HL-60 (cell line): ENCODE data around the gene EIPR1.

Source experiments
- DNase-seq, 2 experiments: peaks; one replicate each; pipeline ENCODE4 v3.0.0-alpha.2; 2010 to 2020; ENCODE audit warnings: low read depth in 1 of 2, low spot score in 1 of 2
- H3K27ac ChIP-seq: fragments of 250-450 bp; sonication (Bioruptor Pico); replicated peaks from 2 replicates; pipeline ENCODE4 v1.5.1; 2020; ENCODE audit warnings: mild to moderate bottlenecking, moderate library complexity
- H3K27me3 ChIP-seq: fragments of 250-450 bp; sonication (Bioruptor Pico); 2 replicates; pipeline ENCODE4 v1.5.1; 2021; ENCODE audit warnings: mild to moderate bottlenecking, moderate library complexity; ENCODE audit not compliant: insufficient read depth, poor library complexity, severe bottlenecking
- H3K4me3 ChIP-seq: replicated peaks from 2 replicates; pipeline ENCODE4 v1.5.1; 2011; ENCODE audit warnings: mild to moderate bottlenecking, control low read depth, low read length; ENCODE audit not compliant: insufficient read depth
- GABPA ChIP-seq: IDR thresholded peaks from 2 replicates; pipeline ENCODE4 v1.6.1; 2012; ENCODE audit warnings: low read depth
- POLR2AphosphoS5 ChIP-seq: IDR thresholded peaks from 2 replicates; pipeline ENCODE4 v1.6.1; 2012; ENCODE audit warnings: low read depth
- SPI1 ChIP-seq: IDR thresholded peaks from 2 replicates; pipeline ENCODE4 v1.6.1; 2012; ENCODE audit warnings: low read depth, mild to moderate bottlenecking, borderline replicate concordance
- TF ChIP-seq, protein P1 (sequence below): IDR thresholded peaks from 2 replicates; pipeline ENCODE4 v1.6.1; 2012; ENCODE audit warnings: low read depth; ENCODE audit not compliant: insufficient replicate concordance
- TF ChIP-seq, protein P2 (sequence below): IDR thresholded peaks from one replicate; pipeline ENCODE4 v1.5.1; 2011; ENCODE audit warnings: low read length, control low read depth, inconsistent platforms; ENCODE audit not compliant: insufficient read depth

Gene EIPR1

DNA sequence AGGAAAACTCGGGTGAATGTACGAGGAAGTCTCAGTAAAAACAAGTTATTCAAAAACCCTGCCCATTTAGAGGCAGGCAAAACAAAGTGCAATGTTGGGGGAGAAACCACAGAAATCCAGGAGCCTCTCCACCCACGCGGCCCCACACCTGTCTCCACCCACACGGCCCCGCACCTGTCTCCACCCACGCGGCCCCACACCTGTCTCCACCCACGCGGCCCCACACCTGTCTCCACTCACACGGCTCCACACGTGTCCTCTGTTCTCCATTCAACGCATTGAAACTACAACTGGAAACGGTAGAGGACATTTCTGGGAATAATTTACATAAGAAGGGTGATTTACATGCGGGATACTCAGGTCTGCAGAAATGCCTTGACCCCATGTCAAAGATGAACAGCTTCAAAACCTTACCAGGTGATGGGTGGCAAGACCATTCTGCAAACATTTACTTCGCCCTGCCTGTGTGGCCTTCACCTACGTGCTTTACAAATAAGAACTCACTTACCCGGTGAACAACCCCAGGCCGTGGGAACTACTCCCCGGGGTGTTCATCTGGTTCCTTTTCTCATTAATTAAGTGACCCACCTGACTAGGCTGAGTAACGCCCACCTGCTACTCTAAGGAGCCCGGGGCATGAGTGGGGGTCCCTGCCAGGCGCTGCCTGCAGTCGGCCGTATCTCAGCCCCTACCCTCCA lies 100.4 kb downstream of the EIPR1 start:
- DNase-seq: no peak
- Histone ChIP-seq H3K27ac (no peak overlapping the region), H3K27me3 (no peaks in the 10 kb centered on the region), H3K4me3 (no peak overlapping the region)
- TF ChIP-seq SPI1 (no peak), POLR2AphosphoS5 (no peak), GABPA (no peak)
- TF ChIP-seq, protein P1, sequence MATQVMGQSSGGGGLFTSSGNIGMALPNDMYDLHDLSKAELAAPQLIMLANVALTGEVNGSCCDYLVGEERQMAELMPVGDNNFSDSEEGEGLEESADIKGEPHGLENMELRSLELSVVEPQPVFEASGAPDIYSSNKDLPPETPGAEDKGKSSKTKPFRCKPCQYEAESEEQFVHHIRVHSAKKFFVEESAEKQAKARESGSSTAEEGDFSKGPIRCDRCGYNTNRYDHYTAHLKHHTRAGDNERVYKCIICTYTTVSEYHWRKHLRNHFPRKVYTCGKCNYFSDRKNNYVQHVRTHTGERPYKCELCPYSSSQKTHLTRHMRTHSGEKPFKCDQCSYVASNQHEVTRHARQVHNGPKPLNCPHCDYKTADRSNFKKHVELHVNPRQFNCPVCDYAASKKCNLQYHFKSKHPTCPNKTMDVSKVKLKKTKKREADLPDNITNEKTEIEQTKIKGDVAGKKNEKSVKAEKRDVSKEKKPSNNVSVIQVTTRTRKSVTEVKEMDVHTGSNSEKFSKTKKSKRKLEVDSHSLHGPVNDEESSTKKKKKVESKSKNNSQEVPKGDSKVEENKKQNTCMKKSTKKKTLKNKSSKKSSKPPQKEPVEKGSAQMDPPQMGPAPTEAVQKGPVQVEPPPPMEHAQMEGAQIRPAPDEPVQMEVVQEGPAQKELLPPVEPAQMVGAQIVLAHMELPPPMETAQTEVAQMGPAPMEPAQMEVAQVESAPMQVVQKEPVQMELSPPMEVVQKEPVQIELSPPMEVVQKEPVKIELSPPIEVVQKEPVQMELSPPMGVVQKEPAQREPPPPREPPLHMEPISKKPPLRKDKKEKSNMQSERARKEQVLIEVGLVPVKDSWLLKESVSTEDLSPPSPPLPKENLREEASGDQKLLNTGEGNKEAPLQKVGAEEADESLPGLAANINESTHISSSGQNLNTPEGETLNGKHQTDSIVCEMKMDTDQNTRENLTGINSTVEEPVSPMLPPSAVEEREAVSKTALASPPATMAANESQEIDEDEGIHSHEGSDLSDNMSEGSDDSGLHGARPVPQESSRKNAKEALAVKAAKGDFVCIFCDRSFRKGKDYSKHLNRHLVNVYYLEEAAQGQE: no peak
- TF ChIP-seq, protein P2, sequence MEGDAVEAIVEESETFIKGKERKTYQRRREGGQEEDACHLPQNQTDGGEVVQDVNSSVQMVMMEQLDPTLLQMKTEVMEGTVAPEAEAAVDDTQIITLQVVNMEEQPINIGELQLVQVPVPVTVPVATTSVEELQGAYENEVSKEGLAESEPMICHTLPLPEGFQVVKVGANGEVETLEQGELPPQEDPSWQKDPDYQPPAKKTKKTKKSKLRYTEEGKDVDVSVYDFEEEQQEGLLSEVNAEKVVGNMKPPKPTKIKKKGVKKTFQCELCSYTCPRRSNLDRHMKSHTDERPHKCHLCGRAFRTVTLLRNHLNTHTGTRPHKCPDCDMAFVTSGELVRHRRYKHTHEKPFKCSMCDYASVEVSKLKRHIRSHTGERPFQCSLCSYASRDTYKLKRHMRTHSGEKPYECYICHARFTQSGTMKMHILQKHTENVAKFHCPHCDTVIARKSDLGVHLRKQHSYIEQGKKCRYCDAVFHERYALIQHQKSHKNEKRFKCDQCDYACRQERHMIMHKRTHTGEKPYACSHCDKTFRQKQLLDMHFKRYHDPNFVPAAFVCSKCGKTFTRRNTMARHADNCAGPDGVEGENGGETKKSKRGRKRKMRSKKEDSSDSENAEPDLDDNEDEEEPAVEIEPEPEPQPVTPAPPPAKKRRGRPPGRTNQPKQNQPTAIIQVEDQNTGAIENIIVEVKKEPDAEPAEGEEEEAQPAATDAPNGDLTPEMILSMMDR: no peak

DNA sequence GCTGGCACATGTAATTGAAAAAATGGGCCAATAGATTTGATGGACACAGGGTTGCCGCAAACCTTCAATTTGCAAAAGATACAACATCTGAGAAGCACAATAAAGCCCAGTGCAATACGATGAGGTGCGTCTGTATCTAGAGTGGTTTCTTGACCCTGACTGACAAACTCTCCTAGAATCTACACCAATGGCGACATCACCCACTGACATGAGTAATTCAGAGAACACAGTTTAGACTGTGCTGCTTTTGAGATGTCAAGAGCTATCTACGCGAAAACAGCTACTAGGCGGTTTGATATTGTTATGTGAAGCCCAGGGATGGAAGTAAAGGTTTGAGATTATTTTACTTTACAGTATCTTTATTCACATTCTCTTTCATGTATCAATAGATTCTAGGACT lies 104.9 kb downstream of the EIPR1 start:
- no peak for DNase-seq
- Histone ChIP-seq H3K27me3 (no peaks in the 10 kb centered on the region), H3K27ac (no peak overlapping the region), H3K4me3 (no peak overlapping the region)
- TF ChIP-seq SPI1 (no peak), GABPA (no peak), POLR2AphosphoS5 (no peak)
- TF ChIP-seq, protein P1: no peak
- TF ChIP-seq, protein P2: no peak

- TF ChIP-seq, protein P2: no peak
- no peak for TF ChIP-seq GABPA
- no peak for TF ChIP-seq POLR2AphosphoS5
- TF ChIP-seq, protein P1: no peak
- no peak for TF ChIP-seq SPI1
- H3K27me3 ChIP-seq: no peaks in the 10 kb centered on the region
Observed at GRCh38 chr2:3270095-3270478, 107.5 kb downstream of the EIPR1 start.

More at GRCh38 chr2:3270095-3270478, 107.5 kb downstream of the EIPR1 start:
- Histone ChIP-seq H3K4me3 (no peak overlapping the region), H3K27ac (no peak overlapping the region)
- no peak for DNase-seq
